Fibroblast of mammary gland (primary cell): ENCODE results near the gene BTN1A1.
"Not testable (repeated sequence)": the region's sequence is repeated elsewhere in the genome, so short reads cannot be mapped to it uniquely, and the experiment has no call there.

Experiments
- DNase-seq: peaks from one replicate; pipeline ENCODE4 v3.0.0-alpha.2; 2010; ENCODE audit warnings: low read depth
- H3K4me3 ChIP-seq: 2 replicates; pipeline ENCODE4 v1.5.1; 2011; ENCODE audit warnings: low read depth, mild to moderate bottlenecking, low read length, moderate library complexity; ENCODE audit not compliant: control insufficient read depth
- TF ChIP-seq, protein P1 (sequence below): conservative IDR thresholded peaks from 2 replicates; pipeline ENCODE4 v1.5.1; 2011; ENCODE audit warnings: low read depth, low read length, inconsistent platforms; ENCODE audit not compliant: control insufficient read depth, insufficient read depth

The BTN1A1 gene

DNA sequence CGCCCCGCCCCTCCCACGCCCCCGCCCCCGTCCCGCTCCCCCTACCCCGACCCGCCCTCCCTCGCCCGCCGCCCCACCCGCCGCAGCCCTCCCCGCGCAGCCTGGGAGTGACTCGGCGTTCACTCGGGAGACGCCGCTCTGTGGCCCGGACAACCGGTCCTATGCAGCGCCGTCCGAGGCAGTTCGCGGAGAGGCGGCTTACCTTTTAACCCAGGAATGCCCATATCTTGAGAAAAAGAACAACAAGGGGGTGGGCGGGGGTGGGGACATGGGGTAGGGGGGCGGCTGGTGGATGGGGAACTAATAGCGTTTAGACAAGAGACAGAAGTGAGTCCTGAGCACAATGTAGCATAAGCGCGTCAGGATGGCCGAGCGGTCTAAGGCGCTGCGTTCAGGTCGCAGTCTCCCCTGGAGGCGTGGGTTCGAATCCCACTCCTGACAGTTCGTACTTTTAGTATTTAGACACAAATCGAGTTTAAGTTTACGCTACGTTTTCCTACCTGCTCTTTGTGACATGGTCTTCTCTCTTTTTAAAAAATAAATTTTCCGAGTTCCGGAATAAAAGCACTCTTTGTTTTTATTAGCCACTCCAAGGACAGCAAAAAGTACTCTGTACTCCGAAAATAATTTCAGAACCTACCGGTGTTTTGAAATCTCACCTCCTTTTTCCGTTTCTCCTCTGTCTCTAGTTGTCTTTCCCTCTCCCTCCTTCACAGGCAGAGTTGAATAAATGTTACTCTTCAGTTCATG, 20.9 kb downstream of the BTN1A1 start:
- TF ChIP-seq, protein P1, sequence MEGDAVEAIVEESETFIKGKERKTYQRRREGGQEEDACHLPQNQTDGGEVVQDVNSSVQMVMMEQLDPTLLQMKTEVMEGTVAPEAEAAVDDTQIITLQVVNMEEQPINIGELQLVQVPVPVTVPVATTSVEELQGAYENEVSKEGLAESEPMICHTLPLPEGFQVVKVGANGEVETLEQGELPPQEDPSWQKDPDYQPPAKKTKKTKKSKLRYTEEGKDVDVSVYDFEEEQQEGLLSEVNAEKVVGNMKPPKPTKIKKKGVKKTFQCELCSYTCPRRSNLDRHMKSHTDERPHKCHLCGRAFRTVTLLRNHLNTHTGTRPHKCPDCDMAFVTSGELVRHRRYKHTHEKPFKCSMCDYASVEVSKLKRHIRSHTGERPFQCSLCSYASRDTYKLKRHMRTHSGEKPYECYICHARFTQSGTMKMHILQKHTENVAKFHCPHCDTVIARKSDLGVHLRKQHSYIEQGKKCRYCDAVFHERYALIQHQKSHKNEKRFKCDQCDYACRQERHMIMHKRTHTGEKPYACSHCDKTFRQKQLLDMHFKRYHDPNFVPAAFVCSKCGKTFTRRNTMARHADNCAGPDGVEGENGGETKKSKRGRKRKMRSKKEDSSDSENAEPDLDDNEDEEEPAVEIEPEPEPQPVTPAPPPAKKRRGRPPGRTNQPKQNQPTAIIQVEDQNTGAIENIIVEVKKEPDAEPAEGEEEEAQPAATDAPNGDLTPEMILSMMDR: no peak
- peak overlapping the region; percentile 63 for H3K4me3 ChIP-seq
- DNase-seq: peak; percentile 79

DNA sequence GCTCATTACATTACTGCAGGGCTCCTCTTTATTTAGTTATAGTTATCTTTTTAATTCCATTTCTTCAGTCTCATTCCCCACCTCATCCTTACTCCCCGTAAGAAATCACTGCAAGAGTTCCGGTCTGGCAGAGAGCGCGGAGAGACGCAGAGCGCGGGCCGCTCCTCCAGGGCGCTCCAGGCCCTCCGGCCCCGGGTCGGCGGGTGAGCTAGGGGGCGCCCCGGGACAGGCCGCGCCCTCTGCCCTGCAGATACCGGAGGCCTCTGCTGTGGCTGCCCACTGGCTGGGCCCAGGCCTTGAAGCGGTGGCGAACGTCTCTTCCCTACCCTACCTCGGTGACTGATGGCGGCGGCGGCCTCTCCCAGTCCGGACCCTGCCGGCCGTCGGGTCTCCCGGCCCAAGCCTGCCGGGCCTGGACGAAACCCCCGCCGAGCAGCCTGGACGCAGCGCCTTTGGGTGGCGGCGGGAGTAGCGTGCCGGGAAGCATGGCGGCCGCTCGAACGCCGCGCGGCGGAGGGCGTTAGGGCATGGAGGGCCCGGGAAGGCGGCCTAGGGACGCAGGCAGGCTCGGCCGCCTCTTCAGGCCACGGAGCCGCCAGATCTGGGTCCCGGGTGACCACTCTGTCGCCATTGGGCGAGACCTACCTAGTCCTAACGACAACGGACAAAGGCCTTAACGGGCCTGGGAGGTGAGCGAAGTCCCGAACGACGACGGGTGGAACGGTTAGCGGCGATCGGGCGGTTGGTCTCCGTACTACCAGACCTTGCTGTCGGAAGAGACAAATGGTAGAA, 21.7 kb downstream of the BTN1A1 start:
- TF ChIP-seq, protein P1: peak; percentile 12
- DNase-seq: peak; percentile 79
- peak overlapping the region; percentile 63 for H3K4me3 ChIP-seq

- H3K4me3 ChIP-seq: peak overlapping the region; percentile 63
- DNase-seq: peak; percentile 55
Measured at GRCh38 chr6:26522486-26523228, 22.6 kb downstream of the BTN1A1 start.

DNA sequence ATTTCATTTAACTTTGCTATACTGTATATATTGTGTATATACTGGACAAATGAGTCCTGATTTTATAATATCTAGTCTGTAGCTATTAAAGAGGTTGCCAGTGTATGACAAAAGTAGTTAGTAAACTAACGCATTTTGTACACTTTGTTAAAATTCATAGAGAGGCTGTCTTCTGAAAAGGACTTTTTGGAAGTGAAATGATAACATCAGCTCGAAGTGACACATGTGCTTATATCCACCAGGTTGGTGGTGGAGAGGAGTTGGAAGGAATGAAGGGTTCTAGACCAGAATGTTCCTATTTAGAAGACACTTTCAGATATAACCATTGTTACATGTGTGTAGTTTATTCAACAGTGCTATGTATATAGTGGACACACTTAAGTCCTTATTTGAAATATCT, 24.2 kb downstream of the BTN1A1 start:
- not testable (repeated sequence) for H3K4me3 ChIP-seq, DNase-seq

DNA sequence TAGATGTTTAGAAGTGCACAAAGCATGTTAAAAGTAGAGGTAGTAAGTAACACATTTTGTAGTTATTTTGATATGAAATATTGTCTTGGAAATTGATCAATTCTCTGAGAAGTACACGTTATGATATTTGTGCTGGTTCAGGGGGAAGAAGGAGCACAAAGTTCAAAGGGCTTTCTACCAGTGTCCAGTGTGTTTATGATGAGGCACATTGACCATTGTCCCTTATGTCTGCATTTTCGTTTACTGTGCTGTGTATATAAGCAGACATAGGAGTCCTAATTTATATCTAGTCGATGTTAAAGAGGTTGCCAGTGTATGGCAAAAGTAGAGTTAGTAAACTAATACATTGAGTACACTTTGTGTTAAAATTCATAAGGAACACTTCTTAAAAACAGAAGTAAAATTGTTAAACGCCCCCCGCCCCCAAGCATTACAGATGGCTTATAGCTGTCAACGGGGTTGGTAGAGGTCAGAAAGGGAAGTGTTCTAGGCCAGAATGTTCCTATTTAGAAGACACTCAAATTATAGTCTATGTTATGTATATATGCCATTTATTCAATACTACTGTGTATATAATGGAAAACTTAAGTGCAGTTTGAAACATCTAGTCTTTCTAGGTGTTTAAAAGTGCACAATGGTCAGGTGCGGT, 24.7 kb downstream of the BTN1A1 start:
- no peak overlapping the region for H3K4me3 ChIP-seq
- DNase-seq: no peak
- TF ChIP-seq, protein P1: no peak

- TF ChIP-seq, protein P1: no peak
- no peak for DNase-seq
Measured at GRCh38 chr6:26525838-26526237, 25.7 kb downstream of the BTN1A1 start.

GRCh38 chr6:26526928-26527327, 26.8 kb downstream of the BTN1A1 start:
- TF ChIP-seq, protein P1: no peak
- H3K4me3 ChIP-seq: no peak overlapping the region
- DNase-seq: no peak

More at GRCh38 chr6:26525838-26526237, 25.7 kb downstream of the BTN1A1 start:
- no peak overlapping the region for H3K4me3 ChIP-seq
